Astrocyte (in vitro differentiated cells and primary cell): ENCODE data around the gene NME9.

ENCODE experiments used
- CTCF ChIP-seq: IDR thresholded peaks from 2 replicates; pipeline ENCODE4 v1.5.1; 2011; ENCODE audit warnings: low read depth, mild to moderate bottlenecking, inconsistent platforms, low read length, moderate library complexity; ENCODE audit not compliant: insufficient read depth
- EZH2 ChIP-seq: IDR thresholded peaks from 2 replicates; pipeline ENCODE4 v1.6.1; 2012; ENCODE audit warnings: mild to moderate bottlenecking, low read length, inconsistent platforms; ENCODE audit not compliant: insufficient read depth

GRCh38 chr3:138300647-138301046, 29.0 kb downstream of the NME9 start:
- TF ChIP-seq CTCF, result no peak
- no peak for TF ChIP-seq EZH2
